GM19238 (cell line): ENCODE measurements around the gene CRYBG1.
A peak's percentile ranks its signal among the peaks of the same experiment; 100 is the strongest.

Source experiments
- DNase-seq: peaks from one replicate; pipeline ENCODE4 v3.0.0; 2011; ENCODE audit warnings: low spot score; ENCODE audit not compliant: insufficient read length

Gene CRYBG1

GRCh38 chr6:106422534-106422933, 62.0 kb downstream of the CRYBG1 start:
- DNase-seq: no peak

GRCh38 chr6:106425382-106425781, 64.9 kb downstream of the CRYBG1 start:
- no peak for DNase-seq

GRCh38 chr6:106426250-106426970, 65.9 kb downstream of the CRYBG1 start:
- DNase-seq: no peak

- no peak for DNase-seq
These were observed 69.9 kb downstream of the CRYBG1 start for GRCh38 chr6:106430466-106430865.

- DNase-seq: no peak
These were observed 70.9 kb downstream of the CRYBG1 start for GRCh38 chr6:106431405-106431804.

GRCh38 chr6:106431972-106432371, 71.5 kb downstream of the CRYBG1 start:
- no peak for DNase-seq

GRCh38 chr6:106434530-106434929, 74.0 kb downstream of the CRYBG1 start:
- no peak for DNase-seq

GRCh38 chr6:106439459-106439858, 78.9 kb downstream of the CRYBG1 start:
- DNase-seq: no peak

- no peak for DNase-seq
These were observed 80.0 kb downstream of the CRYBG1 start for GRCh38 chr6:106440546-106440945.

GRCh38 chr6:106442395-106442794, 81.9 kb downstream of the CRYBG1 start:
- no peak for DNase-seq

- DNase-seq: peak; percentile 37
These were observed 84.4 kb downstream of the CRYBG1 start for GRCh38 chr6:106444777-106445507.

- DNase-seq: no peak
These were observed 85.0 kb downstream of the CRYBG1 start for GRCh38 chr6:106445508-106445878.

GRCh38 chr6:106446287-106446885, 85.9 kb downstream of the CRYBG1 start:
- no peak for DNase-seq

- DNase-seq: no peak
These were observed 86.5 kb downstream of the CRYBG1 start for GRCh38 chr6:106446983-106447382.

GRCh38 chr6:106448000-106448426, 87.5 kb downstream of the CRYBG1 start:
- peak; percentile 14 for DNase-seq

- DNase-seq: no peak
These were observed 90.1 kb downstream of the CRYBG1 start for GRCh38 chr6:106450653-106451052.

GRCh38 chr6:106451439-106451838, 90.9 kb downstream of the CRYBG1 start:
- no peak for DNase-seq

GRCh38 chr6:106452628-106453027, 92.1 kb downstream of the CRYBG1 start:
- no peak for DNase-seq

GRCh38 chr6:106453756-106454367, 93.3 kb downstream of the CRYBG1 start:
- DNase-seq: no peak

GRCh38 chr6:106456756-106457155, 96.2 kb downstream of the CRYBG1 start:
- DNase-seq: no peak

GRCh38 chr6:106458021-106458986, 97.8 kb downstream of the CRYBG1 start:
- no peak for DNase-seq
